ENCODE results near the gene DPM1. TPM values are rescaled to one million over a fixed set of nuclear protein-coding genes. Genes with fewer than 3 reads are reported as not detected.

DPM1 gene
- total RNA-seq, 1 experiment from 2014 or later: 65.5 TPM

GRCh38 chr20:50930139-50930975 is 28.0 kb downstream of the DPM1 start:
- Histone ChIP-seq H3K4me3 (replicated peaks in 1 of 2; ENCODE audit: low read depth in 1 of 2, low read length in 2 of 2) (peak overlapping the region; percentile 63 to 75), H3K27me3 (ENCODE audit: insufficient read depth, low read length) (no peaks in the 10 kb centered on the region), H3K9me3 (ENCODE audit: control insufficient read depth in 1 of 2, insufficient read depth in 1 of 2, low read depth in 1 of 2, low read length in 2 of 2) (no peaks in the 10 kb centered on the region), H4K20me1 (ENCODE audit: insufficient read depth) (peaks cover 37% of the 10 kb centered on the region; the same call in 1 of the 2 replicates), H2AFZ (ENCODE audit: low read depth, low read length, poor library complexity, severe bottlenecking) (no peak overlapping the region), H3K4me1 (ENCODE audit: control insufficient read depth in 1 of 2, insufficient read depth in 2 of 2, low read length in 2 of 2) (peaks cover 4 to 27% of the 10 kb centered on the region in 2 experiments; a peak in 3 of 4 replicates), H3K9me2 (ENCODE audit: insufficient read depth) (no peaks in the 10 kb centered on the region), H3K27ac (ENCODE audit: low read depth, low read length) (peak overlapping the region; percentile 98), H3K36me3 (ENCODE audit: control insufficient read depth in 1 of 2, insufficient read depth in 2 of 2, low read length in 2 of 2) (peaks cover 37 to 47% of the 10 kb centered on the region in 2 experiments), H3K9ac (ENCODE audit: low read length) (peak overlapping the region; percentile 81), H3K79me2 (ENCODE audit: insufficient read depth, low read length) (peaks cover 51% of the 10 kb centered on the region), H3K4me2 (ENCODE audit: low read length) (peak overlapping the region; percentile 87)
- BruUV-seq (replicated peaks): no TSS peak
- RAD21 ChIA-PET (ENCODE audit: low non-redundant PET in 1 of 2, low total read pairs in 2 of 2, uncharacterized antibody in 2 of 2, unreplicated experiment in 2 of 2): no interaction called here
- TF ChIP-seq ZNF274 (IDR thresholded peaks at IDR 0.05; ENCODE audit: low read depth, low read length): no peak
- TF ChIP-seq ZFX (IDR thresholded peaks at IDR 0.05): peak; percentile 71
- POLR2A ChIA-PET: interaction anchor here (0.9 to 2.4 kb wide), 6 partner anchors 14 to 140 kb away, joined by 3 to 9 read pairs (median 5); partner anchors contain the start of genes DPM1 and MOCS3
- CTCF ChIA-PET: interaction anchor here (0.6 to 3.9 kb wide), 17 partner anchors 9 to 665 kb away, joined by 3 to 39 read pairs (median 5); partner anchors contain the start of genes BCAS4, DPM1 and MOCS3
- ATAC-seq (peak; percentile 12), DNase-seq (ENCODE audit: low read depth, low spot score) (no peak)
- intact Hi-C loops (cut with micrococcal nuclease): no loop called here

- H3K9ac ChIP-seq (ENCODE audit: low read length): peak overlapping the region; percentile 81
- H3K9me2 ChIP-seq (ENCODE audit: insufficient read depth): no peaks in the 10 kb centered on the region
- DNase-seq (ENCODE audit: low read depth, low spot score) (peak; percentile 96), ATAC-seq (peak; percentile 74)
- peaks cover 4 to 27% of the 10 kb centered on the region in 2 experiments; a peak in 3 of 4 replicates for H3K4me1 ChIP-seq (ENCODE audit: control insufficient read depth in 1 of 2, insufficient read depth in 2 of 2, low read length in 2 of 2)
- POLR2A ChIA-PET: interaction anchor here (0.9 to 2.4 kb wide), 5 partner anchors 22 to 139 kb away, joined by 3 to 8 read pairs (median 4); partner anchors contain the start of genes BCAS4, DPM1 and MOCS3
- H3K27me3 ChIP-seq (ENCODE audit: insufficient read depth, low read length): no peaks in the 10 kb centered on the region
- RAD21 ChIA-PET (ENCODE audit: low non-redundant PET in 1 of 2, low total read pairs in 2 of 2, uncharacterized antibody in 2 of 2, unreplicated experiment in 2 of 2): interaction anchor here in 1 of 2 experiments (0.5 to 1.0 kb wide), 3 partner anchors 28 to 135 kb away, joined by 3 to 4 read pairs (median 3); partner anchors contain the start of gene BCAS4
- intact Hi-C loops (cut with micrococcal nuclease): loop anchor here (1.0 kb wide), 2 partner anchors 111 to 134 kb away; partner anchors contain the start of gene BCAS4
- H3K4me3 ChIP-seq (replicated peaks in 1 of 2; ENCODE audit: low read depth in 1 of 2, low read length in 2 of 2): peak overlapping the region; percentile 63 to 75
- H2AFZ ChIP-seq (ENCODE audit: low read depth, low read length, poor library complexity, severe bottlenecking): no peak overlapping the region
- H3K36me3 ChIP-seq (ENCODE audit: control insufficient read depth in 1 of 2, insufficient read depth in 2 of 2, low read length in 2 of 2): peaks cover 31 to 47% of the 10 kb centered on the region in 2 experiments
- CTCF ChIA-PET: interaction anchor here (0.6 to 3.9 kb wide), 23 partner anchors 8 to 266 kb away, joined by 3 to 39 read pairs (median 4); partner anchors contain the start of genes BCAS4, DPM1 and MOCS3
- TSS peak; percentile 37 for BruUV-seq (replicated peaks)
- no peaks in the 10 kb centered on the region for H3K9me3 ChIP-seq (ENCODE audit: control insufficient read depth in 1 of 2, insufficient read depth in 1 of 2, low read depth in 1 of 2, low read length in 2 of 2)
- peak overlapping the region; percentile 85 for H3K27ac ChIP-seq (ENCODE audit: low read depth, low read length)
- peaks cover 59% of the 10 kb centered on the region for H3K79me2 ChIP-seq (ENCODE audit: insufficient read depth, low read length)
- H4K20me1 ChIP-seq (ENCODE audit: insufficient read depth): peaks cover 45% of the 10 kb centered on the region; the same call in 1 of the 2 replicates
- peak overlapping the region; percentile 87 for H3K4me2 ChIP-seq (ENCODE audit: low read length)
- TF ChIP-seq CBX3 (IDR thresholded peaks at IDR 0.05; ENCODE audit: low read depth) (peak; percentile 92), JUND (IDR thresholded peaks at IDR 0.05) (no peak), POLR2AphosphoS5 (IDR thresholded peaks at IDR 0.05; ENCODE audit: low read depth, low read length) (peak; percentile 72), EGR1 (IDR thresholded peaks at IDR 0.05; ENCODE audit: low read depth) (peak; percentile 39), ZNF274 (IDR thresholded peaks at IDR 0.05; ENCODE audit: low read depth, low read length) (no peak), ATF3 (IDR thresholded peaks at IDR 0.05) (no peak), MAX (IDR thresholded peaks at IDR 0.05) (peak; percentile 61; the same call in 1 of the 2 replicates), POLR2A (IDR thresholded peaks at IDR 0.05; ENCODE audit: borderline replicate concordance, extremely low read depth, insufficient read depth, insufficient read length) (no peak), CEBPB (IDR thresholded peaks at IDR 0.05; ENCODE audit: low read depth) (no peak), ELF1 (IDR thresholded peaks at IDR 0.05; ENCODE audit: borderline replicate concordance, low read depth) (no peak), ZBTB33 (IDR thresholded peaks at IDR 0.05; ENCODE audit: extremely low read depth, insufficient replicate concordance, low read length) (peak; percentile 37), EZH2 (IDR thresholded peaks at IDR 0.05) (no peak), SIN3A (IDR thresholded peaks at IDR 0.05; ENCODE audit: low read depth) (0 out of 2 replicates have a peak, but pooled peaks have one; percentile 29)
Observed at GRCh38 chr20:50929299-50930138, 28.8 kb downstream of the DPM1 start.

Measured in HCT116 (cell line).